GM12878 (cell line): ENCODE measurements around the gene GZF1. TPM values are rescaled to one million over a fixed set of nuclear protein-coding genes. Genes with fewer than 3 reads are reported as not detected.

Source experiments
- CHD1 ChIP-seq: IDR thresholded peaks from 2 replicates; pipeline ENCODE4 v1.6.1; 2012; ENCODE audit warnings: low read depth, low read length, improper control_type of control experiment
- ELK1 ChIP-seq: IDR thresholded peaks from 2 replicates; pipeline ENCODE4 v1.6.1; 2012; ENCODE audit warnings: low read depth, low read length, improper control_type of control experiment
- EZH2 ChIP-seq: IDR thresholded peaks from 2 replicates; pipeline ENCODE4 v1.6.1; 2012; ENCODE audit warnings: low read depth, mild to moderate bottlenecking, control low read depth, inconsistent platforms, low read length, borderline replicate concordance; ENCODE audit not compliant: control insufficient read depth
- FOXK2 ChIP-seq: fragments of 450-650 bp; IDR thresholded peaks from 2 replicates; pipeline ENCODE4 v1.6.1; 2017; ENCODE audit warnings: mild to moderate bottlenecking, moderate library complexity
- IKZF1 ChIP-seq: fragments of 450-650 bp; conservative IDR thresholded peaks from 2 replicates; pipeline ENCODE4 v1.6.1; 2017; ENCODE audit warnings: antibody characterized with exemption, mild to moderate bottlenecking
- KAT2A ChIP-seq: conservative IDR thresholded peaks from 2 replicates; pipeline ENCODE4 v1.6.1; 2011; ENCODE audit warnings: low read depth, low read length; ENCODE audit not compliant: control insufficient read depth
- LARP7 ChIP-seq: fragments of 450-650 bp; IDR thresholded peaks from 2 replicates; pipeline ENCODE4 v1.6.1; 2017; ENCODE audit warnings: mild to moderate bottlenecking
- NR2F1 ChIP-seq: fragments of 450-650 bp; conservative IDR thresholded peaks from 2 replicates; pipeline ENCODE4 v1.6.1; 2017; ENCODE audit warnings: mild to moderate bottlenecking
- POU2F2 ChIP-seq: IDR thresholded peaks from 3 replicates; pipeline ENCODE4 v1.6.1; 2011; ENCODE audit warnings: low read depth, mild to moderate bottlenecking, low read length, borderline replicate concordance
- RELB ChIP-seq: fragments of 450-650 bp; IDR thresholded peaks from 2 replicates; pipeline ENCODE4 v1.6.1; 2017; ENCODE audit warnings: low read depth, mild to moderate bottlenecking, moderate library complexity
- SUPT20H ChIP-seq: IDR thresholded peaks from 2 replicates; pipeline ENCODE4 v1.6.1; 2011; ENCODE audit warnings: low read depth, mild to moderate bottlenecking, low read length, moderate library complexity, borderline replicate concordance; ENCODE audit not compliant: control insufficient read depth
- YBX1 ChIP-seq: fragments of 450-650 bp; IDR thresholded peaks from 2 replicates; pipeline ENCODE4 v1.6.1; 2016; ENCODE audit warnings: antibody characterized with exemption
- ZBTB40 ChIP-seq: fragments of 450-650 bp; IDR thresholded peaks from 2 replicates; pipeline ENCODE4 v1.6.1; 2016; ENCODE audit warnings: mild to moderate bottlenecking, moderate library complexity, borderline replicate concordance
- ZNF207 ChIP-seq: fragments of 450-650 bp; IDR thresholded peaks from 2 replicates; pipeline ENCODE4 v1.6.1; 2014; ENCODE audit warnings: antibody characterized with exemption, mild to moderate bottlenecking, borderline replicate concordance
- ZNF384 ChIP-seq: IDR thresholded peaks from 2 replicates; pipeline ENCODE4 v1.6.1; 2012; ENCODE audit warnings: low read depth, mild to moderate bottlenecking, low read length, improper control_type of control experiment, borderline replicate concordance
- polyA plus RNA-seq, 11 experiments: library from polyadenylated mRNA; depleted of rRNA in 4 of 11; unstranded in 6 of 11; stranded (reverse) in 5 of 11; fragments of >200 nt; fragmentation: Nextera tagmentation in 4 of 11; fragmentation: Illumina TruSeq in 1 of 11; extraction: Ambion mirVana in 4 of 11; extraction: Trizol in 1 of 11; gene quantifications; 1 replicate in 1 of 11; 2 replicates in 10 of 11; pipeline versions ENCODE4 v1.2.1 to v1.2.3, GENCODE V29; 2011 to 2016; ENCODE audit warnings: inconsistent platforms in 2 of 11, missing spikeins in 2 of 11, low read depth in 1 of 11
- total RNA-seq, 4 experiments: library from RNA; depleted of rRNA in 3 of 4; stranded (reverse); fragments of >200 nt in 3 of 4; fragmentation: Illumina TruSeq in 1 of 4; extraction: Trizol in 1 of 4; gene quantifications; 2 replicates each; pipeline versions ENCODE4 v1.2.1 to v1.2.3, GENCODE V29; 2013 to 2021
- TF ChIP-seq, protein P1 (sequence below): fragments of 450-650 bp; IDR thresholded peaks from 2 replicates; pipeline ENCODE4 v1.6.1; 2016; ENCODE audit warnings: mild to moderate bottlenecking
- TF ChIP-seq, protein P2 (sequence below): fragments of 450-650 bp; IDR thresholded peaks from 2 replicates; pipeline ENCODE4 v1.6.1; 2018; ENCODE audit warnings: borderline replicate concordance, mild to moderate bottlenecking; ENCODE audit not compliant: partially characterized antibody

Gene GZF1
- total and polyA plus RNA-seq, 10 of the 15 experiments (the other 5 are each of a cell fraction or from before 2014, with no cell fraction given), result 2.2 to 19.5 (median 9.7) TPM

GRCh38 chr20:23420943-23421931 lies 59.3 kb downstream of the GZF1 start, which contains the start of gene NAPB (continued):
- peak; percentile 34; the same call in 1 of the 2 replicates for TF ChIP-seq ZNF207
- TF ChIP-seq YBX1, result no peak
- 0 out of 3 replicates have a peak, but pooled peaks have one; percentile 41 for TF ChIP-seq POU2F2
- TF ChIP-seq IKZF1, result peak; percentile 98
- no peak for TF ChIP-seq ZNF384
- TF ChIP-seq, protein P1, sequence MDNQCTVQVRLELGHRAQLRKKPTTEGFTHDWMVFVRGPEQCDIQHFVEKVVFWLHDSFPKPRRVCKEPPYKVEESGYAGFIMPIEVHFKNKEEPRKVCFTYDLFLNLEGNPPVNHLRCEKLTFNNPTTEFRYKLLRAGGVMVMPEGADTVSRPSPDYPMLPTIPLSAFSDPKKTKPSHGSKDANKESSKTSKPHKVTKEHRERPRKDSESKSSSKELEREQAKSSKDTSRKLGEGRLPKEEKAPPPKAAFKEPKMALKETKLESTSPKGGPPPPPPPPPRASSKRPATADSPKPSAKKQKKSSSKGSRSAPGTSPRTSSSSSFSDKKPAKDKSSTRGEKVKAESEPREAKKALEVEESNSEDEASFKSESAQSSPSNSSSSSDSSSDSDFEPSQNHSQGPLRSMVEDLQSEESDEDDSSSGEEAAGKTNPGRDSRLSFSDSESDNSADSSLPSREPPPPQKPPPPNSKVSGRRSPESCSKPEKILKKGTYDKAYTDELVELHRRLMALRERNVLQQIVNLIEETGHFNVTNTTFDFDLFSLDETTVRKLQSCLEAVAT, result no peak
- no peak for TF ChIP-seq RELB
- TF ChIP-seq NR2F1, result 0 out of 2 replicates have a peak, but pooled peaks have one; percentile 48
- TF ChIP-seq FOXK2, result no peak
- TF ChIP-seq KAT2A, result no peak
- 0 out of 2 replicates have a peak, but pooled peaks have one; percentile 10 for TF ChIP-seq CHD1
- TF ChIP-seq EZH2, result no peak
- TF ChIP-seq ELK1, result no peak
- TF ChIP-seq, protein P2, sequence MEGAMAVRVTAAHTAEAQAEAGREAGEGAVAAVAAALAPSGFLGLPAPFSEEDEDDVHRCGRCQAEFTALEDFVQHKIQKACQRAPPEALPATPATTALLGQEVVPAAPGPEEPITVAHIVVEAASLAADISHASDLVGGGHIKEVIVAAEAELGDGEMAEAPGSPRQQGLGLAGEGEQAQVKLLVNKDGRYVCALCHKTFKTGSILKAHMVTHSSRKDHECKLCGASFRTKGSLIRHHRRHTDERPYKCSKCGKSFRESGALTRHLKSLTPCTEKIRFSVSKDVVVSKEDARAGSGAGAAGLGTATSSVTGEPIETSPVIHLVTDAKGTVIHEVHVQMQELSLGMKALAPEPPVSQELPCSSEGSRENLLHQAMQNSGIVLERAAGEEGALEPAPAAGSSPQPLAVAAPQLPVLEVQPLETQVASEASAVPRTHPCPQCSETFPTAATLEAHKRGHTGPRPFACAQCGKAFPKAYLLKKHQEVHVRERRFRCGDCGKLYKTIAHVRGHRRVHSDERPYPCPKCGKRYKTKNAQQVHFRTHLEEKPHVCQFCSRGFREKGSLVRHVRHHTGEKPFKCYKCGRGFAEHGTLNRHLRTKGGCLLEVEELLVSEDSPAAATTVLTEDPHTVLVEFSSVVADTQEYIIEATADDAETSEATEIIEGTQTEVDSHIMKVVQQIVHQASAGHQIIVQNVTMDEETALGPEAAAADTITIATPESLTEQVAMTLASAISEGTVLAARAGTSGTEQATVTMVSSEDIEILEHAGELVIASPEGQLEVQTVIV, result no peak
- peak; percentile 69; the same call in 1 of the 2 replicates for TF ChIP-seq LARP7
- TF ChIP-seq ZBTB40, result no peak
- TF ChIP-seq SUPT20H, result no peak
